Epithelial cell of proximal tubule (primary cell): ENCODE measurements around the gene PXDN. TPM values are rescaled to one million over a fixed set of nuclear protein-coding genes. Genes with fewer than 3 reads are reported as not detected.

Experiments used
- DNase-seq: peaks from one replicate; pipeline ENCODE4 v3.0.0-alpha.2; 2011; ENCODE audit warnings: low read depth
- H3K4me3 ChIP-seq: 2 replicates; pipeline ENCODE4 v1.5.1; 2011; ENCODE audit warnings: low read depth, mild to moderate bottlenecking, low read length
- CTCF ChIP-seq: conservative IDR thresholded peaks from 2 replicates; pipeline ENCODE4 v1.5.1; 2012; ENCODE audit warnings: low read depth, mild to moderate bottlenecking, low read length
- total RNA-seq: library from RNA; depleted of rRNA; stranded (reverse); fragments of >200 nt; gene quantifications from 2 replicates; pipeline ENCODE4 v1.2.3, GENCODE V29; 2015

Gene PXDN
- total RNA-seq, 1 donor from 2014 or later, result 197 TPM

DNA sequence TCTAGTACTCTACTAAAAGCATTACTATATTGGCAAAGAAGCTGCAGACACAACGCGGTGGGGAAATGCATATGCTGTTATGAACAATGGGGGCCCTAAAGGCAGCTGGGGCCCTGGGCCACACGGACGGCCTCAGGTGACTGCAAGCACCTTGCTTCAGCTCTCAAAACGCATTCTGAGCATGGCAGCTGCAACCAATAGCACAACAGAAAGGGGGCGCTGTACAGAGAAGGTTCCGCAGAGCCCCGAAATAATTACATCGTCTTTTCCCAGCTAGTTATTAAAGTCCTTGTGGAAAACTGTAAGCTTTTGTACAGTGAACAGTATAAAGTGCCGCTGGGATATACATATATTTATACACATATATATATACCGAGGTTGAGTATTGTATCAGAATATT is 45.3 kb upstream of the PXDN start:
- TF ChIP-seq CTCF, result peak; percentile 16
- DNase-seq, result no peak
- no peak overlapping the region for H3K4me3 ChIP-seq

DNA sequence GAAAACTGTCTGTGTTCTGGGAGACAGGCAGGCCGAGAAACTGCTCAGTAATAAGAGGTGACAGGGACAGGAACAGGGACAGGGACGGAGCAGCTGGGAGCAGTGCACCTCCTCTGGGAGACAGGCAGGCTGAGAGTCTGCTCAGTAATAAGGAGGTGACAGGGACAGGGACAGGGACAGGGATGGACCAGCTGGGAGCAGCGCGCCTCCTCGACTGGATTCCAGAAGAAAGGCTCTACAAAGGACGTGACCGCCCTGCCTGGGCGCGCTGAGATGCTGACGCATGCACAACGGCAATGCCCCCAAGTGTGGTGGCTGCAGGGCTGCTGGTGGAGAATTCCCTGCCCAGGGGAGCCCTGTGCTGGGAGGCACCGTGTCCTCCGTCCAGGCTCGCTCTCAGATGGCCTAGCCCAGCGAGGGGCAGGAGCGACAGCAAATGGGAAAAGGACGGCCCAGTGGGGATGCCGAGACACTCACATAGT is 44.2 kb upstream of the PXDN start:
- no peak for TF ChIP-seq CTCF
- H3K4me3 ChIP-seq, result no peak overlapping the region
- DNase-seq, result no peak

DNA sequence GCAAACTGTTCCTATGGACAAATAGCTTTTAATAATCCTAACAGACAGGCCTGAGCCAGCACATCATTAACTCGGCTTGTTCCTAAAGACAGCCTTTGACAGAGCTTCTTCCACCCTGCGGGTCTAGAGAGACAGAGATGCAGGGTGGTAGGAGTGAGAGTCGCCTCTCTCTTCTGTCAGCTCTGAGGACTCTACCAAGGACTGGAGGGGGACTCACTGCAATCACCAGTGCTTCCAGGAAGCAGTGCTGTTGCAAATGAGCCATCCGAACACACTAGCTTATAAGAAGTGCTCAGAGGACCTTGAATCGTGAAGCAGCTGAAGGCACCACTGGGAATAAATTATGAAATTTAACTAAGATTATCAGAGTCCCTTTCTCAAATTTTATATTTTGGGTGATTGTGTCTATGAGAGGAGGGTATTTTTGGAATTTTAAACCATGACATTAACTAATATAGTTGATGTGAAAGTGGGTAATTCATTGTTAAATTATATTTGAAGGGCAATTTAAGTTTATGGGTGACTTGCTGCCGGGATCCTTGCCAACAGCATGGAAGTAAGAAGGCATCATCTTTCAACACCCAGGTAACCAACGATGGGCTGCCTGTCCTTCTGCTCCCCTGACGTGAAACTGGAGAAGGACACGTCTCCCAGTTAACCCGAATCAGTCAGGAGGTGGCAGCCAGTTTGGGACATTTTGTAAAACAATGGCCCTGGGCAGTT is 43.6 kb upstream of the PXDN start:
- no peak for DNase-seq
- TF ChIP-seq CTCF, result no peak
- H3K4me3 ChIP-seq, result no peak overlapping the region

- DNase-seq, result no peak
- no peak overlapping the region for H3K4me3 ChIP-seq
- TF ChIP-seq CTCF, result no peak
Measured at GRCh38 chr2:1784986-1785617, 40.8 kb upstream of the PXDN start.

DNA sequence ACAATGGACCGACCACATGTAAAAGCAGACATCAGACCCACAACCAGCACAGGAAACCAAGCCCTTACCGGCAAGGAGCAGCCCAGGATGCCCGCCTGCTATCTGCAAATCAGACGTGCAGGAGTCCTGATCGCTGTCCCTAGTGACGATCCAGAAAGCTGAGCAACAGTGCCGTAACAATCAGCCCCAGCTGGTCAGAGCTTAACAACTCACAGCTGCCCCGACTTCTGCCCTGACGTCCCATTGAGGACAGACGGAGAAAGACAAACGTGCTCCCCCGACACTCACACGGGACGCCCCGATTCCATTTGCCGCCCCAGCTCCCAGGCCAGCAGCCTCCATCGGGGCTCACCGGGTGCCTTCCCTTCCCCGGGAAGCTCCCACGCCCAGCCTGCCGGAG is 39.8 kb upstream of the PXDN start:
- no peak for TF ChIP-seq CTCF
- no peak for DNase-seq
- no peak overlapping the region for H3K4me3 ChIP-seq

GRCh38 chr2:1782514-1782913 is 38.2 kb upstream of the PXDN start:
- H3K4me3 ChIP-seq, result no peak overlapping the region
- no peak for DNase-seq
- TF ChIP-seq CTCF, result no peak
